Measurements from ENCODE around the gene PPM1G.

Gene PPM1G

DNA sequence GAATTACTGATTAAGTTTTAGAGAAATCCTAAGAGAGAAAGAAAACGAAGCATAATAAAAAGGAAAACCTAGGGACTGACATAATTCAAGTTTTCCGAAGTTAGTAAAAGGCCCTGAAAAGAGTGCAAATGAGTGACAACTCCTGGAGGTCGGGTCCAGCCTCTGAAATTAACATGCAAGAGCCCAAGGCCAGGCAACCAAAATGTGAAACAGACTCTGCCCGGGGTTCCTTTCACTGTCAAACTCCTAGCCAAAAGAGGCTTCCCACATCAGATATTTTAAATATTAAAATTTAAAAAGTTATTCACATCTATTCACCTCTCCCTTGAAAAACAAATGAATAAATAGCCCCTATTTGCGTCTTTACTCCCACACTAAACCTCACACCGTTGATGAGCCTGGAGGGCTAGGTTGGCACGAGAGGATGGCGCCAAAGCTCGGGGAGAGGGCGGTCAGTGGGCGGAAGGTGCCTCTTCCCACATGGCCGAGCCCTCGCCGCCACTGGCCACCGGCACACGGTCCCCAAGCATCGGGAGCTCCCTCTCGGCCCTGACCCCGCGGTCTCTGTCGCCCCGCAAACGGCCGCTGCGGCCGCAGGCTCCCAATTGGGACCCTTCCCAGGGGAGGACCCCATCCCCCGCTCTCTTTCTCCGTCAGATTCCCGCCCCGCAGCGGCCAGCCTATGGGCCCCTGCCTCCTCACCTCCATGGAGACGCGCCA is 630 bp downstream of the PPM1G start:
- no peak for DNase-seq

DNA sequence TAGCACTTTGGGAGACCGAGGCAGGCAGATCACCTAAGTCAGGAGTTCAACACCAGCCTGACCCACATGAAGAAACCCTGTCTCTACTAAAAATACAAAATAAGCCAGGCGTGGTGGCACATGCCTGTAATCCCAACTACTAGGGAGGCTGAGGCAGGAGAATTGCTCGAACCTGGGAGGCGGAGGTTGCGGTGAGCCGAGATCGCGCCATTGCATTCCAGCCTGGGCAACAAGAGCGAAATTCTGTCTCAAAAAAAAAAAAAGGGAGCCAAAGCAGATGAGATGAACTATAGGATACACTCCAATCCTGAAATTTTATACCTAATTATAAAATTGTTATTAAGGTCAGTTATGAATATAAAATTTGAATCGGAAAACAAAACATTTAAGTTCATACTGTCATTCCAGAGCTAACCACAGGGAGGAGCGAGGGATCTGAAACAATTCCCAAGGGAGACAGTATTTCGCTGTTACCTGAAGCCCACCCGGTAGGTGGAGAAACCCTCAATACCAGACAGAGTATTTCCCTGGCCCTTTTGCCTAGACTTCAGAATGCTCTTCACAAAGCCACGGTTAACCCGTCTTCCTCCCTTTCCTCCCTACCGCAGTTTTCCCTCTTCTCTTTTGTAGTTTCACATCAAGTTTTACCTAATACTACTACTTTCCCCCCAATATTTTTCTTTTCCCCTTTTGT is 1.4 kb downstream of the PPM1G start:
- DNase-seq = peak; percentile 49

DNA sequence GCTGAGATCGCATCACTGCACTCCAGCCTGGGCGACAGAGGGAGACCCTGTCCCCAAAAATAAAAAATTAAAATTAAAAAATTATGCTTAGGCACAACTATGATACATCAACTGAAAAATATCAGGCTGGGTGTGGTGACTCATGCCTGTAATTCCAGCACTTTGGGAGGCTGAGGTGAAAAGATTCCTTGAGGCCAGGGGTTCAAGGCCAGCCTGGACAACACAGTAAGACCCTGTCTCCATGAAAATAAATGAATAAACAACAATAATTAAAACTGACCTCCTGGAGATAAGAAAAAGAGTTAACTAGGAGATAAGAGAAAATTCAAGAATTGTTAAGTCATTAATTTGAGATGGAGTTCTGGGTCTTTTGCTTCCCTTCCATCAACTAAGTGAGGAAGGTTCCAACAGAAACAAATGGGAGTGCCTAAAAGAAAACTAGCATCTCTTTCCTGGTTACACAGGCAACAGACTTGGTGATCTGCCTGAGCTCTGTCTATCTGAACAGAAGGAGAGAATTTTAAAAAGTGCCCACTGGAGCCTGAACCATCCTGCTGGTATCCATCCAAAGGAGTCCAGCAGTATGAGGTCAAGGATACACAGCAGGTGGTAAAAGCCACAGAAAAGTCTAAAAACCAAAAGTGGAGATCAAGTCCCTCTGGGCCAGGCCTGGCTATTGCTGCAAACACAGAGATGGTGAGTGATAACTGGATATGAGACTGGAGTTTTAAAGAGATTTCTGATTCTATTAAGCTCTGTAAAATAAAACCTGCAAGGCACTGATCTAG is 8.8 kb downstream of the PPM1G start:
- DNase-seq = no peak

DNA sequence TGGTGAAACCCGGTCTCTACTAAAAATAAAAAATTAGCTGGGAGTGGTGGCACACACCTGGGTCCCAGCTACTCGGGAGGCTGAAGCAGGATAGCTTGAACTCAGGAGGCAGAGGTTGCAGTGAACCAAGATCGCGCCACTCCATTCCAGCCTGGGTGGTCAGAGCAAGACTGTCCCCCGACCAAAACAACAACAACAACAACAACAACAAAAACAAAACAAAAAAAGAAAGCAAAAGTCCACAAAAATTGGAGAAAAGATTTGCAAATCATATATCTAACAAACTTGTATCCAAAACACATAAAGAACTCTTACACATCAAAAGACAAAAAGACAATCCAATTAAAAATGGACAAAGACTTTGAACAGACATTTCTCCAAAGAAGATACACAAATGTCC is 10.4 kb downstream of the PPM1G start:
- no peak for DNase-seq

DNA sequence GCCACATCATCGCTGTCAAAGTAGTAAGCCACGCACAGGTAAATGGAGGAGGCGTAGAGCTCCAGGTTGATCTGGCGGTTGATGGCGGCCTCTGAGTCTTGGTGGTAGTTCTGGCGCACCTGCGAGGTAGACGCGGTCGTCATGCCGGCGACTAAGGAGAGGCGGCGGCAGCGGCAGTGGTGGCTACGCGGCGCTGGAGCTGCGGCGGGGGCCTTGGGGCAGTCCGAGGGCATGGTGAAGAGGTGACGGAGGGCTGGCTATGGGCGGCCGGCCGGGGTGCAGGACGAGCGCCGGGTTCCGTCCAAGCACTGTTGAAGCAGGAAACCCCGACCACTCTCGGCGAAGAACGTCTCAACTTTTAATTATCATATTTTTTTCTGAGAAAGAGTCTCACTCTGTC is 16.2 kb downstream of the PPM1G start:
- no peak for DNase-seq

DNA sequence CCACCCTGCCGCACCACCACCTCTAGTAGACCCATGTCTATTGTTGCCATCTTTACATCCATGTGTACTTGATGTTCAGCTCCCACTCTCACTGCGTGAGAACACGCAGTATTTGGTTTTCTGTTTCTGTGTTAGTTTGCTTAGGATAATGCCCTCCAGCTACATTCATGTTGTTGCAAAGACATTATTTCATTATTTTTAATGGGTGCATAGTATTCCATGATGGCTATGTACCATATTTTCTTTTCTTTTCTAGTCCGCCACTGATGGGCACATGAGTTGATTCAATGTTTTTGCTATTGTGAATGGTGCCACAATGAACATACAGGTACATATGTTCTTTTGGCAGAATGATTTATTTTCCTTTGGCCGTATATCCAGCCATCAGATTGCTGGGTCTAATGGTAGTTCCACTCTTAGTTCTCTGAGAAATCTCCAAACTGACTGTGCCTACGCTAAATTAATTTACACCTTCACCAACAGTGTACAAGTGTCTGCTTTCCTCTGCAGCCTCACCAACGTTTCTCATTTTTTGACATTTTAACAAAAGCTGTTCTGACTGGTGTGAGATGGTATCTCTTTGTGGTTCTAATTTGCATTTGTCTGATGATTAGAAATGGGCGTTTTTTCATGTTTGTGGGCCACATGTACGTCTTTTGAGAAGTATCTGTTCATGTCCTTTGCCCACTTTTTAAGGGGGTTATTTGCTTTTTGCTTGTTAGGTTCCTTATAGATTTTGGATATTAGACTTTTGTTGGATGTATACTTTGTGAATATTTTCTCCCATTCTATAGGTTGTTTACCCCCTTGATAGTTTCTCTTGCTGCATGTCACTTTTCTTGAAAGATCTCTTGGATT is 18.3 kb downstream of the PPM1G start:
- DNase-seq = no peak

DNA sequence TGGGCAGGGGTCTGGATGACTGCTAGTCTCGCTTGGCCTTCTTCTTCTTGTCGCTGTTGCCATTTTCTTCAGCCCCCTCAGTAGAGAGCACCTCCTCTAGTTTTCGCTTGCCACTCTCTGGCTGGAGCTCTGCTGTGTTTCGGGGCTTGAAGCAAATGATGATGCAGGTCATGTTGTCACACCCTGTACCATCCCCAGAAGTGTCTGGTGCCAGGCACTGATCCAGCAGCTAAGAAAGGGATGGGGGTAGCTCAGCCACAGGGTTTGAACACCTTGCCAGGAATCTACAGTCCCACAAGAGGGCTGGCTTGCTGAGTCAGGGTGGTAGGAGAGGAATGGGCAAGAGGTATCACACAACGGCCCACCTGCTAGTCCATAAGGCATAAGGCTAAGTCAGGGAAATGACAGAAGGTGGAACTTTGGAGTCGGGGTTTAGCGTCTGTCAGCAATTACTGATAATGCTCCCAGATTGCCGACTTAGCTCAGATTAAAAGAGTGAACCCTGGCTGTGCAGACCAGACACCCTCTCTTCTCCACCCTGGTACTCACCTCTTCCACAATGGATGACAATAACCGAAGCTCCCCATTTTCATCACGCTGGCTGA is 27.7 kb downstream of the PPM1G start:
- DNase-seq = no peak

DNA sequence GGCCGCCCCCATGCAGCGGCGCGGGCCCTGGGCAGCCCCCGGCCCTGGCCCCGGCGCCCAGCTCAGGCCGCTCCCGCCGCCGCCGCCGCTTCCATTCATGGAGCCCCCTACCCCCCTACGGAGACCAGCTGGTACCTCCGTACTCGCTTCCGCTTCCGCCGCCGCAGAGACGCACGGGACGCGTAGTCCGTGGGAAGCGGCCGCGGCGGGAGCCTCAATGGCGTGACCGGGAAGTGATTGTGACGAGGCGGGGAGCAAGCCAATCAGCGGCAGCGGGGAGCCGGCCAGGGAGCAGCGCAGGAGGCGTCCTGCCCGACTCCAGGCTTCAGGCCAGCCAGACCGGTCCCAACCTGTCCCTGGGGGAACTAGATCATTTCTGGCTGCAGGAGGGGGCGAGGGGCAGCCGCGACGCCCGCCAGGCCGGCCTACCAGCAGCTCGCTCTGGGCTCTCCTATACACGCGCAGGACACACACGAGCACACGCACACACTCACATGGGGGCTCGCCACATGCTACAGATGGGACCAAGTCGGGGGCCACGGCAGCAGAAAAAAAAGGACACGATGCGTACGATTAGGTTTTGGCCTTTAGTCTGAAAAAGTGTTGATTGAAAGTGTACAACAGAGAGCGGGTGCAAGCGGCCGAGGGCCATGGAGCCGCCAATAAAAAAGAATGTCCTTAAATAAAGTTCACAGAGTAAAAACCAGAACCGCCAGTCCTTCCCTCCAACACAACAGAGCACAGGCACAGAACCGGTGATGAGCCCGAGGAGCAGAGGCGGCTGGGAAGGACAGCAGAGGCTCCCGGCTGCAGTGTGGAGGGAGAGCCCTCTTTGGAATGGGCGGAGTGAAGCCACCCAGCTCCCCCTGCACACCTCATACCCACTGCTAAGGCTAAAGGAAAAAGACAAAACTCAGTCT is 28.5 kb downstream of the PPM1G start, which contains the start of gene ZNF513:
Gene ZNF513 (minus strand): TSS at position 109 of the 920 bp plus-strand sequence. CDS start 208 bp downstream, outside the sequence.
- peak; percentile 96 for DNase-seq

DNA sequence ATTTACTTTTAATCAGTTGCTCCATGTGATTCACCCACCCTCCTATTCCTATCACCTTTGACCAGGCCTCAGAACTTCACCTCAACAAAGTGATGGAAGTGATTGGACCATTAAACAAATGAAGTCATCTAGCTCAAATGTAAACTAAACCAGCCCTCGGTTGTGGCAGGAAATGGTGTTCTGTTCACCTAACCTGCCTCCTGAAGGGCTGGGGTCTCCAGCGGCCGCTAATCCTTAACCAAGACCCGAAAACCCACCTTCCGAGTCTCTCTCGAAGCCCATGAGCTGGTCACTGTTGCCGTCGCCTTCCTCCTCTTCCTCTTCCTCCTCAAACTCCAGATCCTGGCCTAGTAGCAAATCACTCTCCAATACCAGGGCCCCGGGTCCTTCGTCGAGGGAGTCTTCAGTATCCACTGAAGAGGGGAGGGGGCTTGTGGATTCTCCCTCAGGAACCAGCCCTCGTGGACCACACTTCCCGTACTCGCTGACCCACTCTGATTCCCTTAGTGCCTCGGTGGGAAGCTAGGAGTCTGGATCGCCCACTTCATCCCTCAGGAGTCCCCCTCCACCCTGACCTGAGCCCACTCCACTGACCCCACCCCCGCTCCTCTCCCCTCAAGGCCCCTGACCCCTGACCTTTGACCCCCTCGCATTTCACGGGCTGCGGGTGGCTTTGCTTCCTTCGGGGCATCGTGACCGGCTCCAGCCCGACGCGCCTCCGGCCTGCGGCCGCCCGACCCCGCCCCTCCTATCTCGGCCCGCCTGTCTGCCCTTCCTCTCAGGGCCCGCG is 29.4 kb downstream of the PPM1G start:
- DNase-seq = peak; percentile 37

DNA sequence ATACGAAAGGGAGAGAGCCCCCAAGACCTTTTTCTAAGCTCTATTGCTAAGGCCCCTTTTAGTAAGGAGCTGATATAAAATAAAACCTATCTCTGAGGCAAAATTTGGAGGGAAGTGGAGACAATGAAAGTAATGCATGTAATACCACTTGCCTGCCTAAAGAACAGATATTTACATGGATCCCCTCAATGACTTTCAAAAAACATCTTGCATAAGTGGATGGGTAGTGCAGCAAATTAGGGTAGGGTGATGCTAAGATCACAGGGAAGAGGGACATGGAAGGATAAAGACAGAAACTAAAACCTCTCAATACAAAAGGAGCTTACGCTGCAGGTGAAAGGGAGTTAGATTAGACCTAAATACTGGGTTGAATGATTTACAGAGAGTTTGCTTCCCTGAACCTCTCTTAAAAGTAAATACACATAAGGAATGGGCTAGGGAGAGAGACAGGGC is 30.0 kb downstream of the PPM1G start:
- no peak for DNase-seq

DNA sequence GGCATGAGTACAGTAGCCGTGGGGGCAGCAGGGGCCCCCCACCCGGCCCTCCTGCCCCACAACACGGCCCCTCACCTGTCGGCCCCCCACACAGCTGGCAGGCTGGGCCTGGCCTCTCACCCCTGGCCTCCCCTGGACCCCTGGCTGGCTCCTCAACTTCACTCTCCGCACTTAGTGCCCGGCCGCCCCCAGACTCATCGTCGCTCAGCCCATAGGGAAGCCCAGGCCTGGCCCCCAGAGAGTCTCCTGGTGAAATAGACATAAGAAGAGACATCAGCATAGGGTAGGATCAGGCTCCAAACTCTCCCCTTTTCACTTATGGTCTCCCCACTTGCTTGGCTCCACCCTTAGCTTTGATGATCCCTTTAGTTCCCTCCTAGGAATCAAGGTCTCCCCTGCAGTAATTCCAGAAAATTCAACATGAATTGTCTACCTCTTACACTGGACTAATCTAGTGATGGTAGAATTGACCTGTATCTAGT is 30.5 kb downstream of the PPM1G start:
- no peak for DNase-seq

DNA sequence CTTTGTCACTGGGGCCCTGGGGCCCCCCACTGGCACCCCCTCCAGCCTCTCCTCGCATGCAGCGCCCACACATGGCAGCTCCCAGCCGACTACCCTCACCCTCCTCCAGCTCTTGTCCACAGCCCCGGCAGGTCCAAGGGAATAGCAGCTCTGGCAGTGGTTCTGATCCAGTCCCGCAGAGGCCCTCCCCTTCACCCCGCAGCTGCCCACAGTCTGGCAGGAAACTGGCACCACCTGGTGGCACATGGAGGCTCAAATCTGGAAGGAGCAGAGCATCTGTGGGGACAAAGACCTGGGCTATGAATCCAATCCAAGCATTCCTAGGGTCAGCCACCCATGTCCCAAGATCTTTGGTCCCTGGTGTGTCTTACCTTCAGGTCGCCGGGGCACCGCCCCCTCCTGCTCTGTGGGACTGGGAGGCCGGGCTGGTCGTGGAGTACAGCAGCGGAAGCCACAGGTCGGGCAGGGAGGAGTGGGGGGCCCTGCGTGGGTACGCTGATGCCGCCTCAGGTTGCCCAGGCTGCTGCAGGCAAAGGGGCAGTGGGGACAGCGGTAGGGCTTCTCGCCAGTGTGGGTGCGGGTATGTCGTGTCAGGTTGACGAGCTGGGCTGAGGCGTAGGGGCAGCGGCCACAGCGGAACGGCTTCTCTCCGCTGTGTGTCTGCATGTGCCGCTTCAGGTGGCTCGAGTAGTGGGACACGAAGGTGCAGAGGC is 31.1 kb downstream of the PPM1G start:
- DNase-seq = no peak

DNA sequence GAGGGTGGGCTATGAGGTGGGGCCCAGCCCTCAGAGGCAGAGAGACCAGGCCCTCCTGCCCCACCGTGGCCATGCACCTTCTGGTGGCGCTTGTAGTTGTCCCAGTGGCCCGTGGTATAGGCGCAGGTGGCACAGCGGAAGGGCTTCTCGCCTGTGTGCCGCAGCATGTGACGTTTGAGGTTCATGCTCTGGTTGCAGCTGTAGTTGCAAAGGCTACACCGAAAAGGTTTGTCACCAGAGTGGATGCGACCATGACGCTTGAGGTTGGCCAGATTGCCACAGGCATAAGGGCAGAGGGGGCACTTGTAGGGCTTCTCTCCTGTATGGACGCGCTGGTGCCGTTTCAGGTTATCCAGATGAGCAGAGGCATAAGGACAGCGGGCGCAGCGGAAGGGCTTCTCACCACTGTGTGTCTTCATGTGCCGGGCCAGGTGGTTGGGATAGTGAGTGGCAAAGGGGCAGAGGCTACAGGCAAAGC is 31.7 kb downstream of the PPM1G start:
- no peak for DNase-seq

DNA sequence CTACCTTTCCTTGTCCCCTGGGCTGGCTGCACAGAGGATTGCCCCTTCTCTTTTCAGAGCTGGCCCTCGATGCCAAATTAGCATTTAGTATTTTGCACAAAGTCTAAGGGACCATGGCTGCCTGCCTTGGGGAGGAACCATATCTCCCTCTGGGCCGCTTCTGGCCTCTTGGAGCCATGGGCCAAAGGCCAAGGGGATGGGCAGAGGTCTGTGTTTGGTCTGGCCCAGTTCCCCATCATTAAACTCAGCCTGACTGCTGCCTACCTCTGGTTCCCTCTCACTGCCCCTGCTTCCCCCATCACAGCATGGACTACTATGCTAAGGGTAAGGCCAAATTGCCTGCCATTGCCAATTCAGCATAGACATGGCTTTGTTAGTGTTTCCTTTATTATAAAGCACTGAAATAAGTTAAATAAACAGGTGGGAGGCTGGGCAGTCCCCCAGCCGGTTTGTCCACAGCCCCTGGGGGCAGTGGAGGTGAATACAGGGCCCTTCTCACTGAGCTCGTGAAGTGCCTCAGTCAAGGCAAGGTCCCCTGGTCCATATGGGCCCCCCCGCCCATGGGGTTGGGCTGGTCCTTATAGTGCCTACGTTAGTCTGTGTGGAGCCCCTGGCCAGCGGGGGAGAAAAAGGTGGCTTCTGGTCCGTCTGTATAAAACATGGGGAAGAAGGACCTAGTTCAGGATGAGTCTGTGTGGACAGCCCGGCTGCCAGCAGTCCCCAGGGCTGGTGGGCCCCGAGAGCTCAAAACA is 32.3 kb downstream of the PPM1G start:
- DNase-seq = no peak

DNA sequence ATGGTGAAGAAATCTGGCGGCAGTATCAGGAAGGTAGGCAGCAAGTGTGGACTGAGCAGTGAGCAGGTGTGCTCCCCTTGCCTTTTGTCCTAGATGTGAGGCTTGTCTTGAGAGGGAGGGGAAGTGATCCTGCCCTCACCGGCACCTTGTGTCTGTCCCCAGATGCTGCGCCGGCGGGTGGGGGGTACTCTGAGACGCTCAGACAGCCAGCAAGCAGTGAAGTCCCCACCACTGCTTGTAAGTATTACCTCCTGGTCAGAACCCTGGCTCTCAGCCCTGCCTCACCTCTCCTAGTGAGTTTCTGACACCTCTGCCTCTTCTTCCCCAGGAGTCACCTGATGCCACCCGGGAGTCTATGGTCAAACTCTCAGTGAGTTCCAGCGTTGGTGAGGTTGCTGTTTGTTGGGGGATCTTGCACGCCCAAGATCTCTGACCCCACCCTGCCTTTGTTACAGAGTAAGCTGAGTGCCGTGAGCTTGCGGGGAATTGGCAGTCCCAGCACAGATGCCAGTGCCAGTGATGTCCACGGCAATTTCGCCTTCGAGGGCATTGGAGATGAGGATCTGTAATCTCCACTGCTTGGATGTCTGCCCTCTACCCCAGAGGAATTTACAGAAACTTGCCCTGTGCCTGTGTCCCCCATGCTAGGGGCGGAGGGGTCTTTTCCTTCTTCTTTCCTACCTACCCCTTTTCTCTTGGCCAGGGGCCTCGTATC is 33.1 kb downstream of the PPM1G start:
- no peak for DNase-seq

DNA sequence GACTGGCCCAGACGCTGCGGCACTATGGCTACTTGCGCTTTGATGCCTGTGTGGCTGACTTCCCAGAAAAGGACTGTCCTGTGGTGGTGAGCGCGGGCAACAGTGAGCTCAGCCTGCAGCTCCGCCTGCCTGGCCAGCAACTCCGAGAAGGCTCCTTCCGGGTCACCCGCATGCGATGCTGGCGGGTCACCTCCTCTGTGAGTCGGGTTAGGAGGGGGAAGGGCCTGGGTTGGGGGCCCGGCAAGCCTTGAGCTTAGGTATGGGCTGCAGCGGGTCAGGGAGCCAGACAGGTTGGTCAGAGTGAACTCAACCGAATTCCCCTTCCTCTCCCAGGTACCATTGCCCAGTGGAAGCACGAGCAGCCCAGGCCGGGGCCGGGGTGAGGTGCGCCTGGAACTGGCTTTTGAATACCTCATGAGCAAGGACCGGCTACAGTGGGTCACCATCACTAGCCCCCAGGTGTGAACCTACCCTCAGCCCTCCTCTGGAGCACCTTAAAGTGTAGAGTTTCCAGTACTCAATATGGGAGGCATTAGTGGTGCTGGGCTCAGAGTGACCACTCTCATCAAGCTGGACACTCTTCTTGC is 33.8 kb downstream of the PPM1G start:
- no peak for DNase-seq

DNA sequence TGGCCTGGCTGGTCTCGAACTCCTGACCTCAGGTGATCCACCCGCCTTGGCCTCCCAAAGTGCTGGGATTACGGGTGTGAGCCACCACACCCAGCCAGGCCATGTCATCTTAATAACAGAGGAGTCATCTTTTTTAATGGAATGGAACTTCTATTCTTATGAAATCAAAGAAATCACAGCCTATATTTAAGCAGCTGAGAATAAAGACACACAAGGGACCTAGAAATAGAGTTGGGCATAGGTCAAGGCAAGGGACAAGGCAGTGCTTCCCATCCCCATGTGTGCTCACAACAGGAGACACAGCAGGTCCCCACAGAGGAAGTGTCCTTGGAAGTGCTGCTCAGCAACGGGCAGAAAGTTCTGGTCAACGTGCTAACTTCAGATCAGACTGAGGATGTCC is 35.8 kb downstream of the PPM1G start:
- no peak for DNase-seq
